Retinal pigment epithelial cell (primary cell): ENCODE measurements around the gene FBXL22.

Source experiments
- DNase-seq: peaks from one replicate; pipeline ENCODE4 v3.0.0-alpha.2; 2010; ENCODE audit warnings: low read depth
- H3K4me3 ChIP-seq: 2 replicates; pipeline ENCODE4 v1.5.1; 2011; ENCODE audit warnings: mild to moderate bottlenecking, low read length, control low read depth, moderate library complexity
- CTCF ChIP-seq: conservative IDR thresholded peaks from 2 replicates; pipeline ENCODE4 v1.5.1; 2011; ENCODE audit warnings: low read depth, low read length, control low read depth, inconsistent platforms

FBXL22 gene

DNA sequence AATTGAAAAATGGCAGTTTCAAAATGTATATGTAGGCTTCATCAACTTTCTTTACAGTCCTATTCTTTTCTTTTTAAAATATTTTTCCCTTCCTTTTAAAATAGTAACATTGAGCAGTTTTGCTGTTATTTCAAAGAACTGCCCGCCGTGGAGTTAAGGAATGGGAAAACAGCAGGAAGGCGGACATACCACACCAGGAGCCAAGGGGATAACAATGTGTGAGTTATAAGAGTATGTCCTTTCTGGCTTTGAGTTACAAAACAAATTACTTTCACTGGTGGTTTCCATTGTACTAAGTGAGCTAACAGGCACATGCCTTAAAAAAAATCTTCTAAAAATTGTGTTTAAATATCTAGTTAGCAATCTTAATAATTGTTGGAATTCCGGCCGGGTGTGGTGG is 37.4 kb upstream of the FBXL22 start:
- no peak for TF ChIP-seq CTCF
- DNase-seq, result no peak

GRCh38 chr15:63560741-63561448 is 36.3 kb upstream of the FBXL22 start:
- H3K4me3 ChIP-seq, result no peak overlapping the region
- TF ChIP-seq CTCF, result no peak
- no peak for DNase-seq

More for the DNA sequence above, 37.4 kb upstream of the FBXL22 start:
- no peak overlapping the region for H3K4me3 ChIP-seq

GRCh38 chr15:63564093-63564492 is 33.1 kb upstream of the FBXL22 start:
- H3K4me3 ChIP-seq, result no peak overlapping the region
- no peak for DNase-seq
- TF ChIP-seq CTCF, result no peak

GRCh38 chr15:63565536-63566186 is 31.5 kb upstream of the FBXL22 start:
- DNase-seq, result no peak
- H3K4me3 ChIP-seq, result no peak overlapping the region
- TF ChIP-seq CTCF, result no peak

DNA sequence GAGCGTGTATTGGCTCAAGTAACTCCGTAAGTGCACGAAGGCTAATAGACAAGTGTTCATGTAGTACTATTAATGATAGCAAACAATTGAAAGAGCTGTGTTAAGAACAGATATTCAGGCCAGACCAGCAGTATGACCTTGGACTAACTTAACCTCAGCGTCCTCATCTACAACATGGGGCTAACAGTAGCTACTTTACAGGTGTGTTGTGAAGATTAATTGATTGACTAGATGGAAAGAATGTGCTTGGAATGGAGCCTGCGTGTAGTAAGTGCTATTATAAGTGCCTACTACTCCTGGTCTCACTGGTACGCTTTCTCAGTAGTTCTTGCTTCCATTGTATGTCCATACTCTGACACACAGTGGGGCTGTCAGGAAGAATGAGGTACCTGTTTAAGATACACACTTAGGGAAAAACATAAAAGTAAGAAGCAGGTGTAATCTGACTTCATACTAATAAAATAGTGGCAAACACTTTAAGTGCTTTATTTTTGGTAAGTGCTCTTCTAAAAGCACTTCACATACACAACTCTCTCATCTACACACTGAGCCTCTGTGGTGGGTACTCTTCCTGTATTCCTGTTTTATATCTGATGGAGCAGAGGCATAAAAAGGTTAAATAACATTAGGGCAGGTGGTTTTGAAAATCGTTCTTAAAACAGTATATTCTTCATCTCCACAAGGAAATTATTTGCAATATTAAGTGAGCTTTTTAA is 24.3 kb upstream of the FBXL22 start:
- TF ChIP-seq CTCF, result no peak
- no peak for DNase-seq
- H3K4me3 ChIP-seq, result no peak overlapping the region

GRCh38 chr15:63573533-63573932 is 23.7 kb upstream of the FBXL22 start:
- H3K4me3 ChIP-seq, result no peak overlapping the region
- DNase-seq, result no peak
- no peak for TF ChIP-seq CTCF
